OCI-LY1 (cell line): ENCODE measurements around the gene TGM2.

Source experiments
- H2AFZ ChIP-seq: fragments of 200-600 bp; sonication (generic), shearing (Covaris generic); 2 replicates; pipeline ENCODE4 v1.6.0; 2014; ENCODE audit warnings: antibody characterized with exemption, mild to moderate bottlenecking, low read length
- H3F3A ChIP-seq: fragments of 200-600 bp; sonication (generic), shearing (Covaris generic); 2 replicates; pipeline ENCODE4 v1.6.0; 2014; ENCODE audit warnings: mild to moderate bottlenecking, antibody characterized with exemption, low read length, moderate library complexity; ENCODE audit not compliant: insufficient read depth
- H3K27ac ChIP-seq: fragments of 200-600 bp; sonication (generic); 2 replicates; pipeline ENCODE4 v1.5.1; 2014; ENCODE audit warnings: low read length, mixed run types, mild to moderate bottlenecking, low read depth; ENCODE audit not compliant: poor library complexity, severe bottlenecking
- H3K27me3 ChIP-seq: fragments of 200-600 bp; sonication (generic); 2 replicates; pipeline ENCODE4 v1.6.0; 2014; ENCODE audit warnings: antibody characterized with exemption, mild to moderate bottlenecking, low read length, moderate library complexity; ENCODE audit not compliant: insufficient read depth
- H3K36me3 ChIP-seq: fragments of 200-600 bp; sonication (generic); 2 replicates; pipeline ENCODE4 v1.6.1; 2014; ENCODE audit warnings: mild to moderate bottlenecking, antibody characterized with exemption, low read length, moderate library complexity, mixed read lengths; ENCODE audit not compliant: insufficient read depth
- H3K4me1 ChIP-seq: fragments of 200-600 bp; sonication (generic); 2 replicates; pipeline ENCODE4 v1.5.1; 2014; ENCODE audit warnings: mild to moderate bottlenecking, low read length, moderate library complexity; ENCODE audit not compliant: insufficient read depth, severe bottlenecking
- H3K4me2 ChIP-seq: fragments of 200-600 bp; sonication (generic), shearing (Covaris generic); 2 replicates; pipeline ENCODE4 v1.6.1; 2014; ENCODE audit warnings: low read length
- H3K4me3 ChIP-seq: fragments of 200-600 bp; sonication (generic); 2 replicates; pipeline ENCODE4 v1.5.1; 2014; ENCODE audit warnings: low read length, low read depth, mild to moderate bottlenecking, mixed read lengths; ENCODE audit not compliant: poor library complexity, severe bottlenecking
- H3K79me2 ChIP-seq: fragments of 200-600 bp; shearing (Covaris generic); 2 replicates; pipeline ENCODE4 v1.6.1; 2016; ENCODE audit warnings: mixed run types, low read length, mixed read lengths; ENCODE audit not compliant: insufficient read depth
- H3K9ac ChIP-seq: fragments of 200-600 bp; sonication (generic), shearing (Covaris generic); 2 replicates; pipeline ENCODE4 v1.6.1; 2014; ENCODE audit warnings: mild to moderate bottlenecking, low read length, mixed read lengths
- H3K9me2 ChIP-seq: fragments of 200-600 bp; sonication (generic), shearing (Covaris generic); 2 replicates; pipeline ENCODE4 v1.6.1; 2014; ENCODE audit warnings: low read depth, mild to moderate bottlenecking, low read length, mixed read lengths
- H3K9me3 ChIP-seq: fragments of 200-600 bp; shearing (Covaris generic); 2 replicates; pipeline ENCODE4 v1.6.1; 2014; ENCODE audit warnings: low read length, mixed read lengths
- H4K20me1 ChIP-seq: fragments of 200-600 bp; sonication (generic), shearing (Covaris generic); 2 replicates; pipeline ENCODE4 v1.6.0; 2016; ENCODE audit warnings: mild to moderate bottlenecking, low read length; ENCODE audit not compliant: insufficient read depth
- CTCF ChIP-seq: fragments of 200-600 bp; sonication (generic), shearing (Covaris generic); IDR thresholded peaks from 2 replicates; pipeline ENCODE4 v1.5.1; 2017; ENCODE audit warnings: mild to moderate bottlenecking, antibody characterized with exemption, low read length, moderate library complexity, mixed read lengths
- EZH2 ChIP-seq: fragments of 200-600 bp; sonication (generic), shearing (Covaris generic); IDR thresholded peaks from 2 replicates; pipeline ENCODE4 v1.8.0; 2017; ENCODE audit warnings: borderline replicate concordance, mixed run types, mild to moderate bottlenecking, antibody characterized with exemption, low read length, moderate library complexity, mixed read lengths

Gene TGM2

GRCh38 chr20:38173237-38174156 is 8.4 kb upstream of the TGM2 start:
- no peak overlapping the region for H3K27ac ChIP-seq
- H3K27me3 ChIP-seq = peaks cover 12% of the 10 kb centered on the region; the same call in 1 of the 2 replicates
- TF ChIP-seq EZH2 (no peak), CTCF (no peak)
- H3F3A ChIP-seq = no peaks in the 10 kb centered on the region
- no peak overlapping the region for H2AFZ ChIP-seq
- no peaks in the 10 kb centered on the region for H3K9me3 ChIP-seq
- no peak overlapping the region for H3K4me3 ChIP-seq
- H3K79me2 ChIP-seq = no peaks in the 10 kb centered on the region
- no peaks in the 10 kb centered on the region for H4K20me1 ChIP-seq
- H3K9ac ChIP-seq = no peak overlapping the region
- no peak overlapping the region for H3K4me2 ChIP-seq
- no peaks in the 10 kb centered on the region for H3K36me3 ChIP-seq
- H3K9me2 ChIP-seq = no peaks in the 10 kb centered on the region
- H3K4me1 ChIP-seq = no peaks in the 10 kb centered on the region

GRCh38 chr20:38172408-38172807 is 7.3 kb upstream of the TGM2 start:
- no peak overlapping the region for H3K27ac ChIP-seq
- H3K4me1 ChIP-seq = no peaks in the 10 kb centered on the region
- no peak overlapping the region for H3K4me2 ChIP-seq
- no peak overlapping the region for H3K9ac ChIP-seq
- H3K79me2 ChIP-seq = no peaks in the 10 kb centered on the region
- TF ChIP-seq EZH2 (no peak), CTCF (no peak)
- no peaks in the 10 kb centered on the region for H4K20me1 ChIP-seq
- H3K4me3 ChIP-seq = no peak overlapping the region
- no peaks in the 10 kb centered on the region for H3K36me3 ChIP-seq
- no peaks in the 10 kb centered on the region for H3F3A ChIP-seq
- H3K9me3 ChIP-seq = no peaks in the 10 kb centered on the region
- peaks cover 12% of the 10 kb centered on the region; the same call in 1 of the 2 replicates for H3K27me3 ChIP-seq
- no peak overlapping the region for H2AFZ ChIP-seq
- no peaks in the 10 kb centered on the region for H3K9me2 ChIP-seq

GRCh38 chr20:38171675-38172043 is 6.6 kb upstream of the TGM2 start:
- Histone ChIP-seq H3K79me2 (no peaks in the 10 kb centered on the region), H3K36me3 (no peaks in the 10 kb centered on the region), H3K4me3 (no peak overlapping the region), H4K20me1 (no peaks in the 10 kb centered on the region), H3K4me2 (no peak overlapping the region), H3K9me2 (no peaks in the 10 kb centered on the region), H3K9me3 (no peaks in the 10 kb centered on the region), H3K4me1 (no peaks in the 10 kb centered on the region), H2AFZ (no peak overlapping the region), H3K27ac (no peak overlapping the region), H3F3A (no peaks in the 10 kb centered on the region), H3K27me3 (peaks cover 12% of the 10 kb centered on the region; the same call in 1 of the 2 replicates), H3K9ac (no peak overlapping the region)
- TF ChIP-seq EZH2 (no peak), CTCF (no peak)
